HG02884 (cell line): ENCODE data around the gene CSE1L.
"Not testable (repeated sequence)": the region's sequence is repeated elsewhere in the genome, so short reads cannot be mapped to it uniquely, and the experiment has no call there.

Experiments used
- ATAC-seq: cut with Tn5 transposase; IDR thresholded peaks from one replicate; pipeline ENCODE4 v1.9.1; 2021; ENCODE audit warnings: mild to moderate bottlenecking, moderate library complexity; ENCODE audit not compliant: unreplicated experiment

CSE1L gene

DNA sequence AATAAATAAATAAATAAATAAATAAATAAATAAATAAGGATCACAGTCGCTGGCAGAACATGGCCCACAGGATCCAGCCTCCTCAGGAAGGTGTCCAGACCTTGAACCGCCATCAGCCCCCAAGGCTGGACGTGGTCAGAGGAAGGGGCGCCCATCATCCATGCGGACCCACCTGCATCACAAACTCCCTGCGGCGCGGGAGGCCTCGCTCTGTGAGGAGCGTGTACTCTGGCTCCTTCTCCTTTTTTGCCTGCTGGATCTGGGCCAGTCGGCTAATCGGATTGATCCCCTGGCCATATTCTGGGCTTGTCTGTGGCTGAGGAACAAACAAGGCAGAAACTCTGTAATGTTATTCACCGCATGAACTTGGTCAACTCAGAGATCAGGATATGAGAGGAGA is 76.8 kb downstream of the CSE1L start:
- no peak for ATAC-seq

DNA sequence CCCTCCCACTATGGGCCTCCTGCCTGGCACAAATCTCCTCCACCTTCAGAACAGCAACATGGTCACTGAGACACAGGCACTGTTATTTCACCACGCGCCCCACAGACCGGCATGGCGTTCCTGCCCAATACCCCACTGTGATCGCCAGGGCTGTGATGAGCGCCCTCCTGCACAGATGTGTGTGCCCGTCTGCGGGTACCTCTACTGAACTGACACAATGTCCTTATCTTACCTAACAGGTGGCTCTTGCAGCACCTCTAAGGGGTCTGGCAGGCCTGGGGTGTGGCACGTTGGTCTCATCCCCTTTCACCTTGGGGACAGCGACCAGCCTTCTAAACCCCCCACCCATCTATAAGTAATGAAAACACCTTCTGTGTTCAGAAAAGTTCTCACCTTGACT is 77.9 kb downstream of the CSE1L start:
- ATAC-seq: no peak

DNA sequence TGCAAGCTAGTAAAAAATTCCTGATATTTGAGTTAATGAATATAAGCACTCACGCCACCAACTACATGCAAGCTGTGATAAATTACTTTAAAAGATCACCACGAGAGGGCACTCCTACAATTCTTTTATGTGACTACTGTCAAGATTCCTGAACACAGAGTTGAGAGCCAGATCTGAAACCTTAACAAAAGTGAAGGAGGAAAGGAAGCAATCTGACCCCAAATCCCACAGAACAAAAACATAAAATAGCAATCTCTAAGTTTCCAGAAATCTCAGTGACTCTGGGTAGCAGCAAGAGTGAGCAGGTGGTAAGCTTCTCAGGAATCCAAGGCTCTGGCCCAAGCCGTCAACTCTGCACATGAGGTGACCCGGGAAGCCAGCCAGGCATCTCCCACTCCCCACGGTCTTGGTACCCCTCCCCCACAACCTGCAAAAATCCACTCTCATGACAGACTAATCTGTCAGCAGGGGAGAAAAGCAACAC is 86.9 kb downstream of the CSE1L start:
- no peak for ATAC-seq

DNA sequence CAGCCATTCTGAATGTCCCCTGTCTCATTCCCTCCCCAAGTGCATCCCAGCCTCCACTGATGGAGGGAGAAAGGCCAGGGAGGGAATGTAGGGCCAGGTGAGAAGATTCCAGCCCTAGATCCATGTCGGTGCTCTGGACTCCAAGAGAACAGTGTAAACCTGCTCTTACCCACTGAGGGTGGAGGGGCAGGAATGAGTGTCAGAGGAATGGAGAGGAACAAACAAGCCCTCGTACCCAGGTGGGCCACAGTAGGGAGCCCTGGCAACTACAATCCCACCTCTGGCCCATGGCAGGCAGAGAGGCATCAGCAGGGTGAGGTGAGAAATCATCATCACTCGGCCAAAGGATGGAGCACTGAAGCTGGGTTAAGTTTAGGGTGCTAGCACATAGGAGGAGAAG is 87.5 kb downstream of the CSE1L start:
- ATAC-seq: no peak

DNA sequence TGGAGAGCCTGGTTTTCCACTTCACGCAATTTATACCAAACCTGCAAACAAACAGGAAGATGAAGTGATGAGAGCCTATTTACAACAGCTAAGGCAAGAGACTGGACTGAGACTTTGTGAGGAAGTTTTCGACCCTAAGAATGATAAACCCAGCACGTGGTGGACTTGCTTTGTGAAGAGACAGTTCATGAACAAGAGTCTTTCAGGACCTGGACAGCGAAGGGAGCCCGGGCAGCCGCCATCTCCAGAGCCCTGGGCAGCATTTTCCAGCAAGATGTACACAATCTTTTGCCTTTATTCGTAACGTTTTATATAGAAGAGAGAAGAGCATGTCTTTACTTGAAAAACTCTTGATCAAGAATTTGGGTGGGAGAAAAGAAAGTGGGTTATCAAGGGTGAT is 88.7 kb downstream of the CSE1L start:
- ATAC-seq: not testable (repeated sequence)

DNA sequence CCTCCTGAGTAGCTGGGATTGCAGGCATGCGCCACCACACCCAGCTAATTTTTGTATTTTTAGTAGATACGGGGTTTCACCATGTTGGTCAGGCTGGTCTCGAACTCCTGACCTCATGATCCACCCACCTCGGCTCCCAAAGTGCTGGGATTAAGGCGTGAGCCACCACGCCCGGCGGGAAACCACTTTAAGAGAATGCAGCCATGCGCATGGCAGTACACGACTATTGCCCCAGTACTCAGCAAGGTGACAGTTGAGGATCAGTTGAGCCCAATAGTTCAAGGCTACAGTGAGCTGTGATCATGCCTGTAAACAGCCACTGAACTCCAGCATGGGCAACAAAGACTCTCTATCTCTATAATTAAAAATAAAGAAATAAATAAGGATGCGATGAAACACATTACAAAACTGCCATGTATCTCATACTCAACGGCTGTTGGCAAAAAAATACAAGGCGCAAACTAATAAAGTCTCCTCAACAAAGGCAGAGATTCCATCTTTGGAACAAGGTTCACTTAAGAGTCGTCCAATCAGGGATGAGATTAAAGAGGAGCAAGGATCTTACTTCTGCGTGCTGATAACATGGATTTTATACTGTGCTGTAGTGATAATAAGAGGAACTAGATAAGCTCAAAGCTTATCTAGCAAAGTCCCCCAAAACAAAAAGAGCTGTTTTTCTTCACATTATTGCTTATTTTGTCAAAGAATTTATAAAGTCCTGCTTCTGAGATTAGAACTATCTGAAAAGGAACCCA is 90.9 kb downstream of the CSE1L start:
- no peak for ATAC-seq

DNA sequence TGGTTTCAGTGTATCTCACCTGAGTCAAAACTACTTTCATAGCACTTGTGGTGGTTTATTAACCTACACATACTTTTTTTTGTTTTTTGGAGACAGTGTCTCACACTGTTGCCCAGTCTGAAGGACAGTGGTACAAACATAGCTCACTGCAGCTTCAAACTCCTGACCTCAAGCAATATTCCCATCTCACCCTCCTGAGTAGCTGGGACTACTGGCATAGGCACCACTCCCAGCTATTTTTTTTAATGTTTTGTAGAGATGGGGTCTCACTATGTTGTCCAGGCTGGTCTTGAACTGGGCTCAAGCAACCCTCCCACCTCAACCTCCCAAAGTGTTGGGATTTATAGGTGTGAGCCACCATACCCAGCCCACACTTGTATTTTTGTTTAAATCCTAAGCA is 92.3 kb downstream of the CSE1L start:
- ATAC-seq: no peak

DNA sequence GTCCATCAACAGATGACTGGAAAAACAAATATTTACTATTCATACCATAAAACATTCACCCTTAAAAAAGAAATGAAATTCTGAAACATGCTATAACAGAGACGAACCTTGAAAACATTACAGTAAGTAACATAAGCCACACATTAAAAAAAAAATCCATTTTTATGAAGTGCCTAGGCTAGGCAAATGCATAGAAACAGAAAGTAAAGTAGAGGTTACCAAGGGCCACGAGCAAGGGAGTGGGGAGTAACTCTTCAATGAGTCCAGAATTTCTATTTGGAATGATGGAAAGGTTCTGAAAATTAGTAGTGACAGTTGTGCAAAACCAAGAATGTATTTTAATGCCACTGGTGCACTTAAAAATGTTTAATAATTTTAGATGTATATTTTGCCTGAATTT is 94.3 kb downstream of the CSE1L start:
- ATAC-seq: no peak

DNA sequence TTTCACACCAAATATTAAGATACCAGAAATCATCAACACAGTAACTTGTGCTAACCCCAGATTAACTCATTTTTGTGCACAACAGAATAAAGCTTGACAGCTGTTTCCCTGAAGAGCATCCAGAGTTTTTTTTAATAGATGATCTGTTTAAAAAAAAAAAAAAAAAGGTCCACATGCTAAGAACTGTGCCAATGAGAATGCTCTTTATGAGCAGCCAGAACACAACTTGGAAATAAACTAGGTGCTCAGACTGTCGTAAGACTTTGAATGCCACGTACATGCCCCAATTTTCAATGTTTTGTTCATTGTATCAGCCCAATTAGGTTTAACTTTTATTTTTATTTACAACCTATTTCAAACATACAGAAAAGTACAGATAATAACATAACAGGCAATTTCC is 94.7 kb downstream of the CSE1L start:
- ATAC-seq: no peak
